ENCODE data around the gene GABBR2. TPM values are rescaled to one million over a fixed set of nuclear protein-coding genes. Genes with fewer than 3 reads are reported as not detected.

Gene GABBR2
- total and polyA plus RNA-seq, 2 experiments from 2014 or later = 0.89 to 1.3 TPM

DNA sequence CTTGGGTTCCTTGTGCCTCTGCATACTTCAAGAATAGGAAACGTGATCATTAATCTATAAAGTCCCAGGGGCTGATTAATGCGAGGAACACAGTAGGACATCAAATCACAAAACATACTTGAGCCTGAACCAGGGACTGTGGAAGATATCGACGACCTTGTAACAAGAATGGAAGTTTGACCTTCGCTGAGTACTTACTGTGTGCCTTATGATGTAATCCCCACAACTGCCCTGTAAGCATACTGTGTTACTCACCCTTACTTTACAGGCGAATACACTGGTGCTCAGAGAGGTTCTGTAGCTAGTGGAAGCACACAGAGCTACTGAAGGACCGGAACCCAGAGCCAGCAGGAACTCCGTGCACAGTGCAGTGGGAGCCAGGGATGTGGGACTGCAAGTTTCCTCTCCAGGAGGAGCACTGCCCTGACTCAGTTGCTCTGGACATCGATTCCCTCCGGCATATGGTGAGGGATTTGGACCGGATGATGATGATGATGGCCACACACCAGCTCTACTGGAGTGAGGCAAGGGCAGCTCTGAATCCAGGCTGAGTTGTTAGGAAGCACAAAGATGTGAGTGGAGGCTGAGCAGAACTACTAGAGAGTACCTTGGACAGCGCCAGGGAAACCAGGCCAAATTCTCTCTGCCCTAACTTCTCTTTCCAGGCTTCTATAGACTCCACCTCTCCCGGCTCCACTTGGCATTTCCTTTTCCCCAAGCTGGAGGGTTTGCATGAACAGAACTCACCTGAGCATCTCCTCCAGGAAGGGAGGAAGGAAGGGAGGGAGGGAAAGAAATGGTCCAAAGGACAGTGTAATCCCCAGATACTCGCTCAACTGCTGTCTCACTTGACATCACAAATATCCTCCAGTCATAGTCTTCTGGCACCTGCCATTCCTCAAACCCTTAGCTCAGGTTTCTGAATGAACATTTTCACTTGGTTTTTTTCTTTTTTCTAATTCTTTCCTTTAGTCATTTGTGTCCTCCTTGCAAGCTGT is 1.5 kb upstream of the GABBR2 start:
- DNase-seq (ENCODE audit: low spot score) = peak; percentile 71
- no peak overlapping the region for H3K27ac Mint-ChIP-seq
- H3K4me3 Mint-ChIP-seq = peak overlapping the region; percentile 64

DNA sequence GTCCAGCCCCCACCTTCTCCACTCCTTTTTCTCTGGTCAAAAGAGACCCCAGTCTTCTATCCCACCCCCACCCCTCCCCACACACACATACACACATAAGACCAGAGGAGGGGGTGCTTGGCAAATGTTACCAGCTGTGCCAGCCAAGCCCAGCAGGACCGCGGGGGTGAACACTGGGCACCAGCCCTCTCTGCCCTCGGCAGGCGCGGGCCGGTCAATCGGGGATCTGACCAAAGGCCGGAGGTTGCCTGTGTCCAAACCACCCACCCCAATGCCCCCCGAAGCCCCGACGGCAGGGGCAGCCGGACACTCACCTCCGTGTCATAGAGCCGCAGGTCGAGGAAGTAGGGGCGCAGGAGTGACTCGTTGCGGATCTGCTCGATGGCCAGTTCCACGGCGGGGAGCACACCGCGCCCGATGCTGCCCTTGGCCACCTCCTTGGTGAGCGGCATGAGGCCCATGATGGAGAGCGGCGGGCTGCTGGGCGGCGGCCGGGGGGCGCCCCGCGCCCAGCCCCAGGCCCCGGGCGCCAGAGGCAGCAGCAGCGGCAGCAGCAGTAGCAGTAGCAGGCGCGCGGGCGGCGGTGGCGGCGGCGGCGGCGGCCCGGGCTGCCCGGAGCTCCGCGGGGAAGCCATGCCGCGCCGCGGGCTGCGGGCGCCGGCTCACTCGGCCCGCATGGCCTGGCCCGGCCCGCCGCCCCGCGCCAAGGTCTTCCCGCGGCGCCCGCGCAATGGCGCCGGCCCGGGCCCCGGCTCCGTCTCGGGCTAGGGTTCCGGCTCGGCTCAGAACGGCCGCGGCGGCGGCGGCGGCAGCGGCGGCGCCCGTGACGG is 417 bp downstream of the GABBR2 start:
- no peak for TF ChIP-seq STAT1 (IDR thresholded peaks at IDR 0.05; ENCODE audit: unreplicated experiment)
- TF ChIP-seq, protein P1, sequence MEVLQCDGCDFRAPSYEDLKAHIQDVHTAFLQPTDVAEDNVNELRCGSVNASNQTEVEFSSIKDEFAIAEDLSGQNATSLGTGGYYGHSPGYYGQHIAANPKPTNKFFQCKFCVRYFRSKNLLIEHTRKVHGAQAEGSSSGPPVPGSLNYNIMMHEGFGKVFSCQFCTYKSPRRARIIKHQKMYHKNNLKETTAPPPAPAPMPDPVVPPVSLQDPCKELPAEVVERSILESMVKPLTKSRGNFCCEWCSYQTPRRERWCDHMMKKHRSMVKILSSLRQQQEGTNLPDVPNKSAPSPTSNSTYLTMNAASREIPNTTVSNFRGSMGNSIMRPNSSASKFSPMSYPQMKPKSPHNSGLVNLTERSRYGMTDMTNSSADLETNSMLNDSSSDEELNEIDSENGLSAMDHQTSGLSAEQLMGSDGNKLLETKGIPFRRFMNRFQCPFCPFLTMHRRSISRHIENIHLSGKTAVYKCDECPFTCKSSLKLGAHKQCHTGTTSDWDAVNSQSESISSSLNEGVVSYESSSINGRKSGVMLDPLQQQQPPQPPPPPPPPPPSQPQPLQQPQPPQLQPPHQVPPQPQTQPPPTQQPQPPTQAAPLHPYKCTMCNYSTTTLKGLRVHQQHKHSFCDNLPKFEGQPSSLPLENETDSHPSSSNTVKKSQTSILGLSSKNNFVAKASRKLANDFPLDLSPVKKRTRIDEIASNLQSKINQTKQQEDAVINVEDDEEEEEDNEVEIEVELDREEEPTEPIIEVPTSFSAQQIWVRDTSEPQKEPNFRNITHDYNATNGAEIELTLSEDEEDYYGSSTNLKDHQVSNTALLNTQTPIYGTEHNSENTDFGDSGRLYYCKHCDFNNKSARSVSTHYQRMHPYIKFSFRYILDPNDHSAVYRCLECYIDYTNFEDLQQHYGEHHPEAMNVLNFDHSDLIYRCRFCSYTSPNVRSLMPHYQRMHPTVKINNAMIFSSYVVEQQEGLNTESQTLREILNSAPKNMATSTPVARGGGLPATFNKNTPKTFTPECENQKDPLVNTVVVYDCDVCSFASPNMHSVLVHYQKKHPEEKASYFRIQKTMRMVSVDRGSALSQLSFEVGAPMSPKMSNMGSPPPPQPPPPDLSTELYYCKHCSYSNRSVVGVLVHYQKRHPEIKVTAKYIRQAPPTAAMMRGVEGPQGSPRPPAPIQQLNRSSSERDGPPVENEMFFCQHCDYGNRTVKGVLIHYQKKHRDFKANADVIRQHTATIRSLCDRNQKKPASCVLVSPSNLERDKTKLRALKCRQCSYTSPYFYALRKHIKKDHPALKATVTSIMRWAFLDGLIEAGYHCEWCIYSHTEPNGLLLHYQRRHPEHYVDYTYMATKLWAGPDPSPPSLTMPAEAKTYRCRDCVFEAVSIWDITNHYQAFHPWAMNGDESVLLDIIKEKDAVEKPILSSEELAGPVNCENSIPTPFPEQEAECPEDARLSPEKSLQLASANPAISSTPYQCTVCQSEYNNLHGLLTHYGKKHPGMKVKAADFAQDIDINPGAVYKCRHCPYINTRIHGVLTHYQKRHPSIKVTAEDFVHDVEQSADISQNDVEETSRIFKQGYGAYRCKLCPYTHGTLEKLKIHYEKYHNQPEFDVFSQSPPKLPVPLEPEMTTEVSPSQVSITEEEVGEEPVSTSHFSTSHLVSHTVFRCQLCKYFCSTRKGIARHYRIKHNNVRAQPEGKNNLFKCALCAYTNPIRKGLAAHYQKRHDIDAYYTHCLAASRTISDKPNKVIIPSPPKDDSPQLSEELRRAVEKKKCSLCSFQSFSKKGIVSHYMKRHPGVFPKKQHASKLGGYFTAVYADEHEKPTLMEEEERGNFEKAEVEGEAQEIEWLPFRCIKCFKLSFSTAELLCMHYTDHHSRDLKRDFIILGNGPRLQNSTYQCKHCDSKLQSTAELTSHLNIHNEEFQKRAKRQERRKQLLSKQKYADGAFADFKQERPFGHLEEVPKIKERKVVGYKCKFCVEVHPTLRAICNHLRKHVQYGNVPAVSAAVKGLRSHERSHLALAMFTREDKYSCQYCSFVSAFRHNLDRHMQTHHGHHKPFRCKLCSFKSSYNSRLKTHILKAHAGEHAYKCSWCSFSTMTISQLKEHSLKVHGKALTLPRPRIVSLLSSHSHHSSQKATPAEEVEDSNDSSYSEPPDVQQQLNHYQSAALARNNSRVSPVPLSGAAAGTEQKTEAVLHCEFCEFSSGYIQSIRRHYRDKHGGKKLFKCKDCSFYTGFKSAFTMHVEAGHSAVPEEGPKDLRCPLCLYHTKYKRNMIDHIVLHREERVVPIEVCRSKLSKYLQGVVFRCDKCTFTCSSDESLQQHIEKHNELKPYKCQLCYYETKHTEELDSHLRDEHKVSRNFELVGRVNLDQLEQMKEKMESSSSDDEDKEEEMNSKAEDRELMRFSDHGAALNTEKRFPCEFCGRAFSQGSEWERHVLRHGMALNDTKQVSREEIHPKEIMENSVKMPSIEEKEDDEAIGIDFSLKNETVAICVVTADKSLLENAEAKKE (CRISPR knock-in tag; IDR thresholded peaks at IDR 0.05) = no peak
- peak; percentile 57 for TF ChIP-seq EZH2phosphoT487 (IDR thresholded peaks at IDR 0.05; ENCODE audit: unreplicated experiment)
- peak; percentile 82 for TF ChIP-seq EZH2 (IDR thresholded peaks at IDR 0.05; ENCODE audit: low read depth, unreplicated experiment)
- H4K20me1 ChIP-seq (replicated peaks; ENCODE audit: insufficient read depth) = peaks cover 7% of the 10 kb centered on the region; the same call in 1 of the 2 replicates
- DNase-seq (ENCODE audit: low spot score) (peak; percentile 37), ATAC-seq (no peak; the same call in 1 of the 3 replicates)
- Mint-ChIP-seq H3K9me3 (no peaks in the 10 kb centered on the region), H3K4me1 (peaks cover 7% of the 10 kb centered on the region), H3K36me3 (ENCODE audit: low read depth) (no peaks in the 10 kb centered on the region), H3K4me3 (peak overlapping the region; percentile 70), H3K27ac (no peak overlapping the region), H3K27me3 (ENCODE audit: insufficient read depth, low read depth, poor library complexity) (peaks cover 63% of the 10 kb centered on the region)
- peak overlapping the region; percentile 96; the same call in 1 of the 2 replicates for H2AFZ ChIP-seq
- no peaks in the 10 kb centered on the region for H3K9me2 ChIP-seq (ENCODE audit: insufficient read depth)
- H3K4me3 ChIP-seq = peak overlapping the region; percentile 62
- H3K36me3 ChIP-seq (ENCODE audit: insufficient read depth) = no peaks in the 10 kb centered on the region
- H3K4me1 ChIP-seq (ENCODE audit: insufficient read depth) = peaks cover 5% of the 10 kb centered on the region; the same call in 1 of the 2 replicates
- no peaks in the 10 kb centered on the region for H3K79me2 ChIP-seq (replicated peaks; ENCODE audit: insufficient read depth)
- no peaks in the 10 kb centered on the region for H3F3A ChIP-seq (replicated peaks; ENCODE audit: low read depth)
- H3K27ac ChIP-seq (ENCODE audit: low read depth) = no peak overlapping the region
- H3K27me3 ChIP-seq (ENCODE audit: insufficient read depth) = peaks cover 73% of the 10 kb centered on the region
- peak overlapping the region; percentile 88 for H3K4me2 ChIP-seq

More for the DNA sequence above, 1.5 kb upstream of the GABBR2 start:
- Histone ChIP-seq H3K4me2 (peak overlapping the region; percentile 82), H3K79me2 (replicated peaks; ENCODE audit: insufficient read depth) (no peaks in the 10 kb centered on the region), H3K27ac (ENCODE audit: low read depth) (no peak overlapping the region), H3K27me3 (ENCODE audit: insufficient read depth) (peaks cover 67% of the 10 kb centered on the region), H3F3A (replicated peaks; ENCODE audit: low read depth) (no peaks in the 10 kb centered on the region), H3K4me1 (ENCODE audit: insufficient read depth) (peaks cover 5% of the 10 kb centered on the region; the same call in 1 of the 2 replicates), H2AFZ (no peak overlapping the region), H4K20me1 (replicated peaks; ENCODE audit: insufficient read depth) (peaks cover 7% of the 10 kb centered on the region), H3K4me3 (peak overlapping the region; percentile 55), H3K9me2 (ENCODE audit: insufficient read depth) (no peaks in the 10 kb centered on the region), H3K36me3 (ENCODE audit: insufficient read depth) (no peaks in the 10 kb centered on the region)
- no peaks in the 10 kb centered on the region for H3K9me3 Mint-ChIP-seq
- peaks cover 60% of the 10 kb centered on the region for H3K27me3 Mint-ChIP-seq (ENCODE audit: insufficient read depth, low read depth, poor library complexity)
- ATAC-seq = no peak
- H3K36me3 Mint-ChIP-seq (ENCODE audit: low read depth) = no peaks in the 10 kb centered on the region
- TF ChIP-seq, protein P2, sequence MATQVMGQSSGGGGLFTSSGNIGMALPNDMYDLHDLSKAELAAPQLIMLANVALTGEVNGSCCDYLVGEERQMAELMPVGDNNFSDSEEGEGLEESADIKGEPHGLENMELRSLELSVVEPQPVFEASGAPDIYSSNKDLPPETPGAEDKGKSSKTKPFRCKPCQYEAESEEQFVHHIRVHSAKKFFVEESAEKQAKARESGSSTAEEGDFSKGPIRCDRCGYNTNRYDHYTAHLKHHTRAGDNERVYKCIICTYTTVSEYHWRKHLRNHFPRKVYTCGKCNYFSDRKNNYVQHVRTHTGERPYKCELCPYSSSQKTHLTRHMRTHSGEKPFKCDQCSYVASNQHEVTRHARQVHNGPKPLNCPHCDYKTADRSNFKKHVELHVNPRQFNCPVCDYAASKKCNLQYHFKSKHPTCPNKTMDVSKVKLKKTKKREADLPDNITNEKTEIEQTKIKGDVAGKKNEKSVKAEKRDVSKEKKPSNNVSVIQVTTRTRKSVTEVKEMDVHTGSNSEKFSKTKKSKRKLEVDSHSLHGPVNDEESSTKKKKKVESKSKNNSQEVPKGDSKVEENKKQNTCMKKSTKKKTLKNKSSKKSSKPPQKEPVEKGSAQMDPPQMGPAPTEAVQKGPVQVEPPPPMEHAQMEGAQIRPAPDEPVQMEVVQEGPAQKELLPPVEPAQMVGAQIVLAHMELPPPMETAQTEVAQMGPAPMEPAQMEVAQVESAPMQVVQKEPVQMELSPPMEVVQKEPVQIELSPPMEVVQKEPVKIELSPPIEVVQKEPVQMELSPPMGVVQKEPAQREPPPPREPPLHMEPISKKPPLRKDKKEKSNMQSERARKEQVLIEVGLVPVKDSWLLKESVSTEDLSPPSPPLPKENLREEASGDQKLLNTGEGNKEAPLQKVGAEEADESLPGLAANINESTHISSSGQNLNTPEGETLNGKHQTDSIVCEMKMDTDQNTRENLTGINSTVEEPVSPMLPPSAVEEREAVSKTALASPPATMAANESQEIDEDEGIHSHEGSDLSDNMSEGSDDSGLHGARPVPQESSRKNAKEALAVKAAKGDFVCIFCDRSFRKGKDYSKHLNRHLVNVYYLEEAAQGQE (IDR thresholded peaks at IDR 0.05; ENCODE audit: unreplicated experiment) = peak; percentile 79
- no peak for TF ChIP-seq EZH2phosphoT487 (IDR thresholded peaks at IDR 0.05; ENCODE audit: unreplicated experiment)
- H3K4me1 Mint-ChIP-seq = peaks cover 7% of the 10 kb centered on the region

Data from GM23338 (cell line).